DMS153 treated with DMSO at 0.1 percent for 48 hours (cell line): Measurements from ENCODE around the gene XYLT1.

ENCODE experiments used
- DNase-seq: peaks from one replicate; lab custom pipeline; 2025; ENCODE audit not compliant: unreplicated experiment; lab: John Stamatoyannopoulos, UW

XYLT1 gene

GRCh38 chr16:17076092-17076754 lies 394.5 kb downstream of the XYLT1 start:
- DNase-seq: no peak

GRCh38 chr16:17072104-17072503 lies 398.7 kb downstream of the XYLT1 start:
- no peak for DNase-seq

- no peak for DNase-seq
These were observed 399.7 kb downstream of the XYLT1 start for GRCh38 chr16:17070882-17071592.

GRCh38 chr16:17069681-17070080 lies 401.1 kb downstream of the XYLT1 start:
- no peak for DNase-seq

- DNase-seq: no peak
These were observed 402.2 kb downstream of the XYLT1 start for GRCh38 chr16:17068524-17068923.

DNA sequence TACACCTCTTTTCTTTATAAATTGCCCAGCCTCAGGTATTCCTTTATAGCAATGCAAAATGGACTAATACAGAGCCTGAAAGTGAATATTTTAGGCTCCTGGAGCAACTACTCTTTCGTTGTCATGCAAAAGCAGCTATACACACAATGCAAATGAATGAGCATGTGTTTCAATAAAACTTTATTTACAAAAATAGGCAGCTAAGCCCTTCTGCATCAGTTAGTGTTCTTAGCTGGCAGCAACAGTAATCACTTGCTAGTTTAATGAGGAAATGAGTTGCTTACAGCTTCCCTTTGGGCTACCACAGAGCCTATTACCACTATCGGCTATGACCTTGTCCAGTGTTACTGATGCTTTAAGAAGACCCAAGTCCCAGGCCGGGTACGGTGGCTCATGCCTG lies 402.9 kb downstream of the XYLT1 start:
- no peak for DNase-seq

- peak; percentile 11 for DNase-seq
These were observed 407.3 kb downstream of the XYLT1 start for GRCh38 chr16:17063201-17064139.

GRCh38 chr16:17062676-17063075 lies 408.1 kb downstream of the XYLT1 start:
- peak; percentile 11 for DNase-seq

- no peak for DNase-seq
These were observed 409.4 kb downstream of the XYLT1 start for GRCh38 chr16:17061326-17061725.

DNA sequence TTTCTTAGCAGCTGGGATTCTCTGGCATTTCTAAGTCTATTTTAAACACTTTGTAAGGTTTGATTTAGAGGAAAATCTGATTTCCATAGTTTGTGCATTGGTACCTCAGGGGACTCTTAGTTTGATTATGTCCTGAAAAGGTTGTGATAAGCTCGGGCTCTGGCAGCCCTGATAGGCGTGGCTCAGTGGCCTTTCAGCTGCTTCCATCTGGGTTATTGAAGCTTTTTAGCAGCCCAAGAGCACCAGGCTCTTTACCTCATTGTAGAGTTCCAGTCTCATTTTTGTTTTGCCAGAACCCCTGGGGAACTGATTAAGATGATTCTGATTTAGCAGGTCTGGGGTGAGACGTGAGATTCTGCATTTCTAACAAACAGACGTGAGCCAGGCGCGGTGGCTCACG lies 412.3 kb downstream of the XYLT1 start:
- no peak for DNase-seq

DNA sequence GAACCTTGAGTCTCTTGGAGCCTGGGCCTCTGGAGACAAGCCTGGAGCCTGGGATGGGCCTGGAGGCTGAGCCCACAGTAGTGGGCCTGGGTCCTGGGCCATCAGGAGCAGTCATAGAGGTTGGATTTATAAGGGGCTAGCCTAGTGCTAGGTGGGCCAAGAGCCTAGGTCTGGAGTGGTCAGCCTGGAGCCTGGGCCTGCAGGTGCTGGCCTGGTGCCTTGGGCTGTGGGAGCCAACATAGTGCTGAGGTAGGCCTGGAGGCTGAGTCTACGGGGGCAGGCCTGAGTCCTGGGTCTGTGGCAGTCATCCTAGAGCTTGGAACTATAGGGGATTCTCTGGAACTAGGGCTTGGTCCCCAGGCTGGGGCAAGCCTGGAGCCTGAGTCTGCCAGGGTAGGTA lies 414.1 kb downstream of the XYLT1 start:
- DNase-seq: no peak

DNA sequence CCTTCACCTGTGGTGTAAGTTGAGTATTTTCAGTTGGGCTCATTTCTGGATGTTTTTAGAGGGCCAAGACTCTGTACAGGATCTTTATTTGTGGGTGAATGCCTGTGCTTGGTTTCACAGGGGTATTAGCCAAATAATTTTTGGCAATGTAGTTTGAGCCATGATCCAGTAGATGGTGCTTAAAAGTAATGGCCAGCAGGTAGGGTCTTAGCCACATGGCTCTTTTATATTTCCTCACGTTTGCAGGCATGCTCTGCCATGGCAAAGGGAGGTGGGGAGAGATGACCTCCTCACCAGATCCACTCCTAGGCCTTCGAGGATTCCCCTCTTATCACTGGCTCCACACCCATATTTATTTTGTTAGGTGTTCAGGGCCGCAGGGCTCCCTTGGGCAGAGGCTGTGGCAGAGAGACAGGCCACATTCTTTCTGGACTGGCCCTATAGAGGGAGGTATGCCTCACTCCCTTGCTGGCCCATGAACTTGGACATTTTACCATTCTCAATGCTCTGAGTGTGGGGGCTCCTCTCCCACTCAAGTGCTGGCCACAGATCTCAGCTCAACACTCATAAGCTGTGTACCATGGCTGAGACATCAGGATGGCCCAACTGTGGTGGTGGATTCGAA lies 417.1 kb downstream of the XYLT1 start:
- DNase-seq: no peak
